Measurements from ENCODE around the gene MTFR1L. TPM values are rescaled to one million over a fixed set of nuclear protein-coding genes. Genes with fewer than 3 reads are reported as not detected.
A peak's percentile ranks its signal among the peaks of the same experiment; 100 is the strongest.

Gene MTFR1L
- total and polyA plus RNA-seq, 2 donors from 2014 or later = 66.6 to 108 TPM

DNA sequence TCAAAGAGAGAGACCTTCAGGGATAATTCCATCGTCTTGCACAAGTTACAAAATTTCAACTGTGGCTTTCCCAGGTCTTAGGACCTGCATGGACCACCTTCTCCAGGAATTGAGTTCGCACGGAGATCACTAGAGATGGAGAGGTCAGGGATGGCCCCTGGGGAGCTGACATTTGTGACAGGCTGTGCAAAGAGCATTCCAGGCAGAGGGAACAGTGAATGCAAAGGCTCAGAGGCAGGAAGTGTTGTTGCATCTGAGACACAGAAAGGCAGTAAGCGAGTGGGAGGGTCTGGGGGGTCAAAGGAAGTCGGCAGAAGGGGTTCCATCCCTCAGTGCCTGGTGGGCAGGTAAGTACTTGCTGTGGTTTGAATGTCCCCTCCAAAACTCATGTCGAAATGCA, 29.3 kb upstream of the MTFR1L start:
- Histone ChIP-seq H3K4me1 (ENCODE audit: control insufficient read depth in 2 of 3, insufficient read depth in 2 of 3, low read depth in 1 of 3, low read length in 3 of 3) (peaks cover 0 to 4% (median 0%) of the 10 kb centered on the region in 3 donors), H3K9me3 (ENCODE audit: control insufficient read depth in 2 of 3, insufficient read depth in 1 of 3, low read length in 3 of 3) (no peaks in the 10 kb centered on the region), H3K27me3 (ENCODE audit: control insufficient read depth, insufficient read depth, low read length) (no peaks in the 10 kb centered on the region), H3K36me3 (ENCODE audit: control insufficient read depth in 2 of 3, insufficient read depth in 3 of 3, low read length in 3 of 3) (no peaks in the 10 kb centered on the region), H3K9ac (ENCODE audit: low read length in 3 of 3) (no peak overlapping the region), H3K27ac (ENCODE audit: low read depth in 2 of 2, low read length in 2 of 2) (no peak overlapping the region), H3K4me3 (ENCODE audit: low read length in 3 of 3) (no peak overlapping the region)
- no peak for FAIRE-seq
- DNase-seq = no peak
- intact Hi-C loops (cut with DNase I) = loop anchor here (10.0 kb wide), 1 partner anchor 176 kb away; the partner anchor contains the start of gene MAN1C1
- TF ChIP-seq, protein P1, sequence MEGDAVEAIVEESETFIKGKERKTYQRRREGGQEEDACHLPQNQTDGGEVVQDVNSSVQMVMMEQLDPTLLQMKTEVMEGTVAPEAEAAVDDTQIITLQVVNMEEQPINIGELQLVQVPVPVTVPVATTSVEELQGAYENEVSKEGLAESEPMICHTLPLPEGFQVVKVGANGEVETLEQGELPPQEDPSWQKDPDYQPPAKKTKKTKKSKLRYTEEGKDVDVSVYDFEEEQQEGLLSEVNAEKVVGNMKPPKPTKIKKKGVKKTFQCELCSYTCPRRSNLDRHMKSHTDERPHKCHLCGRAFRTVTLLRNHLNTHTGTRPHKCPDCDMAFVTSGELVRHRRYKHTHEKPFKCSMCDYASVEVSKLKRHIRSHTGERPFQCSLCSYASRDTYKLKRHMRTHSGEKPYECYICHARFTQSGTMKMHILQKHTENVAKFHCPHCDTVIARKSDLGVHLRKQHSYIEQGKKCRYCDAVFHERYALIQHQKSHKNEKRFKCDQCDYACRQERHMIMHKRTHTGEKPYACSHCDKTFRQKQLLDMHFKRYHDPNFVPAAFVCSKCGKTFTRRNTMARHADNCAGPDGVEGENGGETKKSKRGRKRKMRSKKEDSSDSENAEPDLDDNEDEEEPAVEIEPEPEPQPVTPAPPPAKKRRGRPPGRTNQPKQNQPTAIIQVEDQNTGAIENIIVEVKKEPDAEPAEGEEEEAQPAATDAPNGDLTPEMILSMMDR (IDR thresholded peaks at IDR 0.05; ENCODE audit: borderline replicate concordance, extremely low read depth, insufficient read depth) = no peak

- intact Hi-C loops (cut with DNase I) = loop anchor here (10.0 kb wide), 1 partner anchor 177 kb away; the partner anchor contains the start of gene MAN1C1
- no peak for DNase-seq
- TF ChIP-seq, protein P1 (IDR thresholded peaks at IDR 0.05; ENCODE audit: borderline replicate concordance, extremely low read depth, insufficient read depth) = no peak
Observed at GRCh38 chr1:25792115-25792514, 27.6 kb upstream of the MTFR1L start.

DNA sequence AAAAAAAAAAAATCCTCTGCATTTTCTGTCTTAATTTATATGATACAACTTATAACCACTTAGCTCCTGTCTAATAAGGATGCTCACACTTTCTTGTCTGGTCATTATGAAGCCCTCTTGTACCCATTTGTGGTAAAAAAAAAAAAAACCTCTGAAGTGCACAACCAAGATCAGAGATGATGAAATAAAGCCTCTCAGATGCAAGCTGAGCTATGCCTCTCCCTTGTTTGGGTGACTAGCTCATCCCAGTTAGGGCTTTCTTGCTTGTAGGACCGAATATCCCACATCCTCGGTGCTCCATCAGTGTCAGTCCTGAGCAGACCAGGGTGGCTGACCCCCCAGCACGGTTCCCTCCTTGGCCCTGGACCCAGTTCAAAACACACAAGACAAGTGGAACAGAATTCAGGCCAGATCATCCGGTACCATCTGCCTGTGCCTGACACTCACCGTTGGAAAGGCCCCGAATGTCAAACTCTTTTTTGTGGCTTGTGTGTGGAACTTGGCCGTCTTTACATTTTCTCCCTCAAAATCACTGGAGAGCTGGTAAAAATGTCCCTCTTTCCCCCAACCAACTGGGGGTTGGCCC, 26.1 kb upstream of the MTFR1L start:
- intact Hi-C loops (cut with DNase I) = loop anchor here (10.0 kb wide), 1 partner anchor 179 kb away; the partner anchor contains the start of gene MAN1C1
- Histone ChIP-seq H3K4me3 (ENCODE audit: low read length in 3 of 3) (no peak overlapping the region), H3K4me1 (ENCODE audit: control insufficient read depth in 2 of 3, insufficient read depth in 2 of 3, low read depth in 1 of 3, low read length in 3 of 3) (peaks cover 0 to 18% (median 6%) of the 10 kb centered on the region in 3 donors), H3K27me3 (ENCODE audit: control insufficient read depth, insufficient read depth, low read length) (no peaks in the 10 kb centered on the region), H3K9me3 (ENCODE audit: control insufficient read depth in 2 of 3, insufficient read depth in 1 of 3, low read length in 3 of 3) (no peaks in the 10 kb centered on the region), H3K36me3 (ENCODE audit: control insufficient read depth in 2 of 3, insufficient read depth in 3 of 3, low read length in 3 of 3) (no peaks in the 10 kb centered on the region), H3K27ac (ENCODE audit: low read depth in 2 of 2, low read length in 2 of 2) (no peak overlapping the region), H3K9ac (ENCODE audit: low read length in 3 of 3) (no peak overlapping the region)
- TF ChIP-seq, protein P1 (IDR thresholded peaks at IDR 0.05; ENCODE audit: borderline replicate concordance, extremely low read depth, insufficient read depth) = no peak
- no peak for DNase-seq
- FAIRE-seq = no peak

More at GRCh38 chr1:25792115-25792514, 27.6 kb upstream of the MTFR1L start:
- no peaks in the 10 kb centered on the region for H3K27me3 ChIP-seq (ENCODE audit: control insufficient read depth, insufficient read depth, low read length)
- peaks cover 0 to 10% (median 6%) of the 10 kb centered on the region in 3 donors for H3K4me1 ChIP-seq (ENCODE audit: control insufficient read depth in 2 of 3, insufficient read depth in 2 of 3, low read depth in 1 of 3, low read length in 3 of 3)
- peak; percentile 3 for FAIRE-seq
- H3K9me3 ChIP-seq (ENCODE audit: control insufficient read depth in 2 of 3, insufficient read depth in 1 of 3, low read length in 3 of 3) = no peaks in the 10 kb centered on the region
- no peaks in the 10 kb centered on the region for H3K36me3 ChIP-seq (ENCODE audit: control insufficient read depth in 2 of 3, insufficient read depth in 3 of 3, low read length in 3 of 3)
- no peak overlapping the region for H3K9ac ChIP-seq (ENCODE audit: low read length in 3 of 3)
- H3K4me3 ChIP-seq (ENCODE audit: low read length in 3 of 3) = no peak overlapping the region
- no peak overlapping the region for H3K27ac ChIP-seq (ENCODE audit: low read depth in 2 of 2, low read length in 2 of 2)

Data from kidney (tissue), 14 donors.